Gastrocnemius medialis (tissue), 4 donors: Measurements from ENCODE around the gene NBPF26.
"Not testable (repeated sequence)": the region's sequence is repeated elsewhere in the genome, so short reads cannot be mapped to it uniquely, and the experiment has no call there.

Source experiments
- POLR2A ChIP-seq, 2 donors: fragments of 450-650 bp; IDR thresholded peaks; one replicate each; pipeline ENCODE4 v1.6.1; 2017; ENCODE audit warnings: antibody characterized with exemption in 2 of 2, mild to moderate bottlenecking in 2 of 2, moderate library complexity in 2 of 2
- TF ChIP-seq, protein P1 (sequence below), 5 experiments: fragments of 450-650 bp in 3 of 5; fragments of 200-600 bp in 2 of 5; sonication (generic) in 2 of 5; IDR thresholded peaks in 4 of 5; conservative IDR thresholded peaks in 1 of 5; 1 replicate in 4 of 5; 2 replicates in 1 of 5; pipeline ENCODE4 v1.5.1; 2016 to 2019; ENCODE audit warnings: antibody characterized with exemption in 5 of 5, mild to moderate bottlenecking in 3 of 5, moderate library complexity in 3 of 5

GRCh38 chr1:120826623-120827022 lies 102.9 kb downstream of the NBPF26 start:
- not testable (repeated sequence) for TF ChIP-seq POLR2A (IDR thresholded peaks at IDR 0.05)
- TF ChIP-seq, protein P1, sequence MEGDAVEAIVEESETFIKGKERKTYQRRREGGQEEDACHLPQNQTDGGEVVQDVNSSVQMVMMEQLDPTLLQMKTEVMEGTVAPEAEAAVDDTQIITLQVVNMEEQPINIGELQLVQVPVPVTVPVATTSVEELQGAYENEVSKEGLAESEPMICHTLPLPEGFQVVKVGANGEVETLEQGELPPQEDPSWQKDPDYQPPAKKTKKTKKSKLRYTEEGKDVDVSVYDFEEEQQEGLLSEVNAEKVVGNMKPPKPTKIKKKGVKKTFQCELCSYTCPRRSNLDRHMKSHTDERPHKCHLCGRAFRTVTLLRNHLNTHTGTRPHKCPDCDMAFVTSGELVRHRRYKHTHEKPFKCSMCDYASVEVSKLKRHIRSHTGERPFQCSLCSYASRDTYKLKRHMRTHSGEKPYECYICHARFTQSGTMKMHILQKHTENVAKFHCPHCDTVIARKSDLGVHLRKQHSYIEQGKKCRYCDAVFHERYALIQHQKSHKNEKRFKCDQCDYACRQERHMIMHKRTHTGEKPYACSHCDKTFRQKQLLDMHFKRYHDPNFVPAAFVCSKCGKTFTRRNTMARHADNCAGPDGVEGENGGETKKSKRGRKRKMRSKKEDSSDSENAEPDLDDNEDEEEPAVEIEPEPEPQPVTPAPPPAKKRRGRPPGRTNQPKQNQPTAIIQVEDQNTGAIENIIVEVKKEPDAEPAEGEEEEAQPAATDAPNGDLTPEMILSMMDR (IDR thresholded peaks at IDR 0.05 in 4 of 5, conservative IDR thresholded peaks at IDR 0.05 in 1 of 5) = not testable (repeated sequence)
